ENCODE data around the gene HTR1B.

- no peak for TF ChIP-seq CTCF (IDR thresholded peaks at IDR 0.05; ENCODE audit: poor library complexity)
- no peak for TF ChIP-seq EZH2 (IDR thresholded peaks at IDR 0.05; ENCODE audit: borderline replicate concordance)
- no peak for TF ChIP-seq EZH2phosphoT487 (IDR thresholded peaks at IDR 0.05; ENCODE audit: low read depth, severe bottlenecking, unreplicated experiment)
These were observed 11.1 kb upstream of the HTR1B start for GRCh38 chr6:77474286-77474956.

All from hepatocyte (in vitro differentiated cells).